Activated CD4-positive, alpha-beta T cell treated with anti-CD3 and anti-CD28 coated beads, Interleukin-2, amount 50 U/mL, for 48 hours (primary cell): ENCODE measurements around the gene LSM7.

Experiments
- DNase-seq, 2 experiments: peaks; one replicate each; pipeline ENCODE4 v3.0.0-alpha.2; 2020

LSM7 gene

GRCh38 chr19:2328401-2329148 is at the start of gene LSM7, which contains the start of gene SPPL2B:
TSS of gene LSM7 (minus strand) at chr19:2328586. CDS start at chr19:2328566, 20 bp downstream.
TSS of gene SPPL2B (plus strand) at chr19:2328684. CDS start at chr19:2328710, 26 bp downstream.
- peak; percentile 89 to 91 for DNase-seq

GRCh38 chr19:2376784-2377519 is 48.6 kb upstream of the LSM7 start:
- no peak for DNase-seq

DNA sequence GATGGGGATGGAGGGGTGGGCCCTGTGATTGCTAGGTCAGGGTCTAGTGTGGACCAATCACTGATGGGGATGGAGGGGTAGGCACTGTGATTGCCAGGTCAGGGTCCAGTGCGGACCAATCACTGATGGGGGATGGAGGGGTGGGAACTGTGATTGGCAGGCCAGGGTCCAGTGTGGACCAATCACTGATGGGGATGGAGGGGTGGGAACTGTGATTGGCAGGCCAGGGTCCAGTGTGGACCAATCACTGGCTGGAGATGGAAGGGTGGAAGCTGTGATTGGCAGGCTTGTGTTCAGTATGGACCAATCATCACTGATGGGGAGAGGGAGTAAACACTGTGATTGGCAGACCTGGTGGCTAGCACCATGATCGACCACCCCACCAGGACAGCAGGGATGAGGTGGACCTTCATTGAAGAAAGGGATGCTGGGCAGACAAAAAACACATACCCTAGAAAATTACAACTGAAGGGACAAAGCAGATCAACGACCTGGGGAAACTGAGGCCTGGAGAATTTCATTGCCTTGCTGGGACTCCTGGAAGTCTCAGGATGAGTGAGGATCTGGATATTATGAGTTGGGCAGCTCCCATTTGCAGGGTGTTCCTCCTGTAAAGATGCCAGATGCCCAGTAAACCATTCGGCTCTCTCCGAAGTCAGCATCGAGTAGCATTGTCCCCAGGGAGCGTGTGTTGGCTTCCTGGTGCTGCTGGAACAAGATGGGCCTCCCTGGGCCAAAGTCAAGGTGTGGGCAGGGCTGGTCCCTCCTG is 47.2 kb upstream of the LSM7 start:
- DNase-seq, result no peak

DNA sequence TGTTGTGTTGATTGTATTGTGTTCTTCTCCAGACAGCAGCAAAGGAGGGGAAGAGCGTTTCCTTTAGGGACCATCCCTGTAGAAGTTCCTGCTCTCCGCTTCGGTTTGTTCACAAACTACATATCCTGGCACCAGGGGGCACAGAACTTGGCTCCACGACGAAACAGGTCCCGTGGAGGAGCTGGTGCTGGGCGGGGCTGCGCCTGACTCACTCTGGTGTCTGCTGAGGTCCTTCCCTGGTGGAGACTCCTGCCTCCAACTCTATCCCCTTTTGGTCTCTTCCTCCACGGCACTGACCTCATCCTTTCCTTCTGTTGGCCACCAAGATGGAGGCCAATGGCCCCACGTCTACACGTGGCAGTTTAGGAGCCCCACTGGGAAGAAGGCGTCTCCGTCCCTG is 46.4 kb upstream of the LSM7 start:
- DNase-seq, result no peak

DNA sequence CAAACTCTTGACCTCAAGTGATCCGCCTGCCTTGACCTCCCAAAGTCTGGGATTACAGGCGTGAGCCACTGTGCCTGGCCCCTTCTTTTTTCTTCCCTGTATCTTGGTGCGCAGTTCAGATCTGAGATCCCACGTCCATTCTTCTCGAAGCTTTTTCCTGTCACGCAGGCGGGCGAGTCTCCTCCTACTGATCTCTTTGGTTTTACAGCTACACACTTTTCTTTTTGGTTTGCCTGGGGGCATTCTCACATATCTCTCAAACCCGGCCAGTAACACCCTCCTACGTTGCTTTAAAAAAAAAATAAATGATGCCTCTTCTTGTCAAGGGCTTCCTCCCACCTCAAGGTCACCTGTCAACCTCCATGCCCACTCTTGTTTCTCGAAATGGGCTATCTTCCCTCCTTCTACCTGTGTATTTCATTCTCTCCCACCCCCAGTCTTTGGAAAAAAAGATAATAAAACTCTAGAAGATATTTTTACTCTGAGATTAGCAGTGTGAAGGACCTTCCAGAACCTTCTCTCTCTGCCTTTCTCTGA is 43.8 kb upstream of the LSM7 start:
- no peak for DNase-seq

- no peak for DNase-seq
Measured at GRCh38 chr19:2371656-2372055, 43.3 kb upstream of the LSM7 start.

GRCh38 chr19:2365201-2365970 is 37.0 kb upstream of the LSM7 start:
- DNase-seq, result no peak

GRCh38 chr19:2363419-2363818 is 35.0 kb upstream of the LSM7 start:
- no peak for DNase-seq

GRCh38 chr19:2362970-2363300 is 34.5 kb upstream of the LSM7 start:
- DNase-seq, result no peak

DNA sequence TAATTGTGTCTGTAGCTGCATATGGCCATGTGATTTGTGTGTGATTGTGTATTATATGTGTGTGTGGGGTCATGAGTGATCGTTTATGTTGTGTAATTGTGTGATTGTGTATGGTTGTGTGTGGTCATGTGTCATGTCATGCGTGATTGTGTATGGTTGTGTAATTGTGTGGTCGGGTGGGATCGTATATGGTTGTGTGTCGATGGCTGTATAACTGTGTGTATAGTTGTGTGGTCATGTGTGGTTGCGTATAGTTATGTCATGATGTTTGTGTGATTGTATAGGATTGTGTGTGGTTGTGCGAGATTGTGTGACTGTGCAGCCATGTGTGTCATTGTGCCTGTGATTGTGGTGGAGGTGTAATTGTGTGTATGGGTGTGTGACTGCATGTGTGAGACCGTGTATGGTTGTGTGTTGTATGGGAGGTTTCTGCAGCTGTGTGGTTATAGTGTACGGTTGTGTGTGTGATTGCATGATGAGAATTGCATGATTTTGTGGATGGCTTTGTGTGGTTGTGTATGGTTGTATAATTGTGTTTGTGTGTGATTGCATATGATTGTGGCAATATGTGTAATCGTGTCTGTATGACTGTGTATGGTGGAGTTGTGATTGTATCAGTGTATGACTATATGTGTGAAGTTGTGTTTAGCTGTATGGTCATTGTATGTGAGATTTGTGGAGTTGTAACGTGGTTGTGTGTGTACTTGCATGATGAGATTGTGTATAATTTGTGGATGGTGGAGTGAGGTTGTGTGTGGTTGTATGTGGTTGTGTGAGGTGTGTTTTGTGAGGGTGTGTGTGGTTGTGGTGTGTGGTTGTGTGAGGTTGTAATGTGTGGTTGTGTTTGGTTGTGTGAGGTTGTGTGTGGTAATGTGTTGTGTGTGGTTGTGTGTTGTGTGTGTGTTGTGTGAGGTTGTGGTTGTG is 33.9 kb upstream of the LSM7 start:
- DNase-seq, result no peak

GRCh38 chr19:2361246-2362045 is 33.1 kb upstream of the LSM7 start:
- no peak for DNase-seq

DNA sequence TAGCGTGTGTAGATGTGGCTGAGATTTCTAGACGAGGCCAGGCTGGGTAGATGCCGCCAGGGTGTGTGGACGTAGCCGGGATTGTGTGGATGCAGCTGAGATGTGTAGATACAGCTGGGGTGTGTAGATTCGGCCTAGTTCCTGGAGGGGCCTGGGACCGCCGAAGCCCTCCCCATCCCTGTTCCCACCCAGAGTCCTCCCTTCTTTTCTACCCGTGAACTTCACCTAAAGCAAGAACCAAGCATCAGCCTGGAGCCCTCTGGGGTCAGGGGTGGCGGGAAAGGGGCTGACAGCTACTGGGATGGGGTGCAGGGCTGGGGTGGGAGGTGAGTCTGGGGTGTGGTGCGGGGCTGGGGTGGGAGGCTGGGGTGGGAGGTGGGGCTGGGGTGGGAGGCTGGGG is 32.4 kb upstream of the LSM7 start:
- DNase-seq, result no peak

DNA sequence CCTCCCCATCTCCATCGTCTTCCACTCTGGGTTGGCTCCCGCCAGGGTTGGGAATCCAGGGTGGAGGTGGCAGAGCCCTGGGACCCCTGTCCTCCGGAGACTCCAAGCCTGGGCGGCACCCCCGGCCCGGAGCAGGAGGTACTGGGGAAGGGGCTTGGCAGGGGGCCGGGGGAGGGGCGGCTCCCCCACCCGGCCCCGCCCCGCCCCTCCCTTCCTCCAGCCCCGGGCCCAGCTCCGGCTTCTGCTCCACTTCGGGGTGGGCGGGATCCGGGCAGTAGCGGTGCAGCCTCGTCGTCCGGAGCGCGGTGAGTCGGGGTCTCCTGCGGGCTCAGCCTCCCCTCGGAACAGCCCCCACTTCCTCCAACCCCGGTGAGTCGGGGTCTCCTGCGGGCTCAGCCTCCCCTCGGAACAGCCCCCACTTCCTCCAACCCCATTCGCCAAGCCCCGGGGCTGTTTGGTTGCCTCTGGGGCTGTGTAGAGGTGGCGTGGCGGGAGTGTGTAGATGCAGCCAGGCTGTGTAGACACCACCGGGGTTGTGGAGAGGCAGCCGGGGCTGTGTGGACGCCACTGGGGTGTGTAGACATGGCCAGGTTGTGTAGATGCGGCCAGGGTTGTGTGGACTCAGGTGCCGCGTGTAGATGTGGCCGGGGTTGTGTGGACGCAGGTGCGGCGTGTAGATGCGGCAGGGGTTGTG is 31.8 kb upstream of the LSM7 start, which contains the start of gene TMPRSS9:
Gene TMPRSS9, plus strand, starts transcription at position 274 of the 694 bp plus-strand sequence. CDS start 29,521 bp downstream, outside the sequence.
- no peak for DNase-seq

- no peak for DNase-seq
Measured at GRCh38 chr19:2358548-2359173, 30.3 kb upstream of the LSM7 start.

GRCh38 chr19:2357279-2358206 is 29.2 kb upstream of the LSM7 start:
- no peak for DNase-seq

GRCh38 chr19:2356036-2356646 is 27.8 kb upstream of the LSM7 start:
- no peak for DNase-seq

- DNase-seq, result no peak
Measured at GRCh38 chr19:2355168-2356035, 27.0 kb upstream of the LSM7 start.
